ENCODE measurements around the gene ABHD6. TPM values are rescaled to one million over a fixed set of nuclear protein-coding genes. Genes with fewer than 3 reads are reported as not detected.
A peak's percentile ranks its signal among the peaks of the same experiment; 100 is the strongest.

Gene ABHD6
- total and polyA plus RNA-seq, 2 experiments from 2014 or later, result 24.6 to 25.1 TPM

DNA sequence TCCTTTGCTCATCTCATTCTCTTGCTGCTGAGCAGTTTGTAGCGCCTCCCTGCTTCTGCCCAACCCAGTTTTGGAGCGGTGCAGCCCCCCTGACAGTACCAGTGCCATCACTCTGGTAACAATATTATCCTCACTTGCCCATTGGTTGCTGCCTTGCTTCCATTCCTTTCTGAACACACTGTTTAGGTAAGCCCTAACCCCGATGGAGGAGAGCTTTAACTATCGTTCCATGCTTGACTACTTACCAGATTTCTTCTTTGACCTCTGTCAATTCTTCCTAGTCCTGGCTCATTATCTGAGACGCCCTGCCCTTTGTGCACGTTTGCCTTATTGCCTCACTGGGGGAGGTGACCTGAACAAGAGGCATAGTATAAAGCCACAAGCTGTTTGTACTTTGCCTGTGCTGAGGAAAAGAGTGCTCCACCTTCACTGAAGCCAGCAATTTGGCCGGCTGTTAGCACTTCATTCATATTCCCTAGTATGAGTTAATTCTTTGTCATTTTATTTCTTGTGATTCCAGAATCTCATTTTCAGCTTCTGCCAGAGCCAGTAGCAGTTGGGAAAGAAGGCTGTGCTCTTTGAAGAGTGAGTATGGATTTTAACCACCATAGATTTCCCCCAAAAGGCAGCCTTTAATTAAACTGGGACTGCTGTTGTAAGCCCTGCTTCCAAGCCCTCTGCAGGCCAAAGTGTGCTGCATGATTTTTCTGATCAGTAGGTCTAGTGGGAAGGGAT is 11.9 kb downstream of the ABHD6 start:
- H3K9me3 ChIP-seq (ENCODE audit: low read depth), result no peaks in the 10 kb centered on the region
- 41% methylated on average over 7 of the region's 7 CpGs for WGBS (ENCODE audit: low lambda C conversion rate, missing lambda C conversion rate)
- peak overlapping the region; percentile 75 for H3K27ac ChIP-seq
- H3K4me3 ChIP-seq, result no peak overlapping the region
- TF ChIP-seq, protein P1, sequence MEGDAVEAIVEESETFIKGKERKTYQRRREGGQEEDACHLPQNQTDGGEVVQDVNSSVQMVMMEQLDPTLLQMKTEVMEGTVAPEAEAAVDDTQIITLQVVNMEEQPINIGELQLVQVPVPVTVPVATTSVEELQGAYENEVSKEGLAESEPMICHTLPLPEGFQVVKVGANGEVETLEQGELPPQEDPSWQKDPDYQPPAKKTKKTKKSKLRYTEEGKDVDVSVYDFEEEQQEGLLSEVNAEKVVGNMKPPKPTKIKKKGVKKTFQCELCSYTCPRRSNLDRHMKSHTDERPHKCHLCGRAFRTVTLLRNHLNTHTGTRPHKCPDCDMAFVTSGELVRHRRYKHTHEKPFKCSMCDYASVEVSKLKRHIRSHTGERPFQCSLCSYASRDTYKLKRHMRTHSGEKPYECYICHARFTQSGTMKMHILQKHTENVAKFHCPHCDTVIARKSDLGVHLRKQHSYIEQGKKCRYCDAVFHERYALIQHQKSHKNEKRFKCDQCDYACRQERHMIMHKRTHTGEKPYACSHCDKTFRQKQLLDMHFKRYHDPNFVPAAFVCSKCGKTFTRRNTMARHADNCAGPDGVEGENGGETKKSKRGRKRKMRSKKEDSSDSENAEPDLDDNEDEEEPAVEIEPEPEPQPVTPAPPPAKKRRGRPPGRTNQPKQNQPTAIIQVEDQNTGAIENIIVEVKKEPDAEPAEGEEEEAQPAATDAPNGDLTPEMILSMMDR (IDR thresholded peaks at IDR 0.05; ENCODE audit: poor library complexity), result peak; percentile 25
- no peak for TF ChIP-seq EZH2 (IDR thresholded peaks at IDR 0.05; ENCODE audit: borderline replicate concordance)
- H3K4me1 ChIP-seq (ENCODE audit: insufficient read depth), result peaks cover 7% of the 10 kb centered on the region
- no peaks in the 10 kb centered on the region for H3K9me2 ChIP-seq (replicated peaks; ENCODE audit: insufficient read depth)
- H2AFZ ChIP-seq, result no peak overlapping the region
- H3K79me2 ChIP-seq, result peaks cover 12% of the 10 kb centered on the region
- peak overlapping the region; percentile 43 for H3K4me2 ChIP-seq
- H4K20me1 ChIP-seq (ENCODE audit: insufficient read depth, poor library complexity, severe bottlenecking), result no peaks in the 10 kb centered on the region
- H3K36me3 ChIP-seq (replicated peaks; ENCODE audit: insufficient read depth, low read depth), result no peaks in the 10 kb centered on the region
- no peaks in the 10 kb centered on the region for H3K27me3 ChIP-seq
- DNase-seq (ENCODE audit: low spot score), result peak; percentile 61

DNA sequence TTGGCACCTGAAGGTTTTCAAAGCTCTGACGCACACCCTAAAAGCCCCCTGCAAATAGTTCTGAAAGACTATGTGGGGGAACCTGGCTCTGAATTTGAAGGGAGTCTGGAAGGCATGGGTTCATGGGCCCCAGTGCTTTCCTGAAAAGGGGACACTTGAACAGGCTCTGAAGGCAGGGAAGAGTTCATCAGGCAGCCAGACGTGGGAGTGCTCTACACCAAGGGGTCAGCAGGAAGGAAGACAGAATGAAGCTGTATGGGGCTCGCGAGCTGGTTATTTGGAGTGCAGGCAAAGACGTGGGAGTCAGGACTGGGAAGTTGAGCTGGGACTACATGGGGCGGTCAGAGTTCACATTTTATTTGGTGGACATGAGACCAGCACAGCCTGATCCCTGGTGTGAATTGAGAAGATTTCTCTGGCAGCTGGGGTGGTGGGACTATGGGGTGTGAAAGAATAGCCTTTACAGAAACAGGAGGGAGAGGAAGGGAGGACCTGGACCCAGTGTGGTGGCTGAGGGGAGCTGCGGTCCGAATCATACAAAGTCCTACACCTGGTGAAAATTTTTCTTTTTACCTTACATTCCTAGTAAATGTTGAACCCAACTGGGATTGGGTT is 12.6 kb downstream of the ABHD6 start:
- no peaks in the 10 kb centered on the region for H4K20me1 ChIP-seq (ENCODE audit: insufficient read depth, poor library complexity, severe bottlenecking)
- 69% methylated on average over 8 of the region's 8 CpGs for WGBS (ENCODE audit: low lambda C conversion rate, missing lambda C conversion rate)
- peaks cover 7% of the 10 kb centered on the region for H3K4me1 ChIP-seq (ENCODE audit: insufficient read depth)
- peaks cover 11% of the 10 kb centered on the region for H3K79me2 ChIP-seq
- H3K27ac ChIP-seq, result peak overlapping the region; percentile 75
- DNase-seq (ENCODE audit: low spot score), result peak; percentile 8
- H3K9me3 ChIP-seq (ENCODE audit: low read depth), result no peaks in the 10 kb centered on the region
- no peaks in the 10 kb centered on the region for H3K36me3 ChIP-seq (replicated peaks; ENCODE audit: insufficient read depth, low read depth)
- H3K4me3 ChIP-seq, result no peak overlapping the region
- H3K9me2 ChIP-seq (replicated peaks; ENCODE audit: insufficient read depth), result no peaks in the 10 kb centered on the region
- H3K27me3 ChIP-seq, result no peaks in the 10 kb centered on the region
- H2AFZ ChIP-seq, result no peak overlapping the region
- TF ChIP-seq EZH2 (IDR thresholded peaks at IDR 0.05; ENCODE audit: borderline replicate concordance), result no peak
- TF ChIP-seq, protein P1 (IDR thresholded peaks at IDR 0.05; ENCODE audit: poor library complexity), result no peak
- no peak for TF ChIP-seq EZH2phosphoT487 (IDR thresholded peaks at IDR 0.05; ENCODE audit: low read depth, severe bottlenecking, unreplicated experiment)
- H3K4me2 ChIP-seq, result peak overlapping the region; percentile 43

DNA sequence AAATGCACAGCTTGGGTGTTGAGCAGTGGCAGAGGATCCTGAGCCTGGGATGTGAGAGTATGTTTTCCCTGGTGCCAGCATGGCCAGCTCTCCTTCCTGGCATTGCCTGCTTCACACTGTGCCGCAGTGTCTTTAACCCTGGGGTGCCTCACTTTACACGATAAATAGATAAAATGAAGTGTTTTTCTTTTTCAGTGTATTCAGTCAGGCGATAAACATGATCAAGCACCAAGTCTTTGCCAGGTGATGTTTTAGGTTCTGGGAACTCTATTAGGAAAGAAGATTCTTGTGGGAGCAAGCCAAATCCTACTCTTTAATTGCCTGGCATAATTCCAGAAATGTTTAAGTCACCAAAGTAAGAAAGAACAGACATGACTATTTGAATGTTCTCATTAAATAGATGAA is 14.0 kb downstream of the ABHD6 start:
- Histone ChIP-seq H3K4me2 (no peak overlapping the region), H3K27ac (no peak overlapping the region), H3K4me3 (no peak overlapping the region), H3K79me2 (peaks cover 7% of the 10 kb centered on the region), H4K20me1 (ENCODE audit: insufficient read depth, poor library complexity, severe bottlenecking) (no peaks in the 10 kb centered on the region), H3K27me3 (no peaks in the 10 kb centered on the region), H3K4me1 (ENCODE audit: insufficient read depth) (no peaks in the 10 kb centered on the region), H3K9me2 (replicated peaks; ENCODE audit: insufficient read depth) (no peaks in the 10 kb centered on the region), H3K36me3 (replicated peaks; ENCODE audit: insufficient read depth, low read depth) (no peaks in the 10 kb centered on the region), H2AFZ (no peak overlapping the region), H3K9me3 (ENCODE audit: low read depth) (no peaks in the 10 kb centered on the region)
- 97% methylated on average over 3 of the region's 3 CpGs for WGBS (ENCODE audit: low lambda C conversion rate, missing lambda C conversion rate)
- DNase-seq (ENCODE audit: low spot score), result no peak
- TF ChIP-seq EZH2phosphoT487 (IDR thresholded peaks at IDR 0.05; ENCODE audit: low read depth, severe bottlenecking, unreplicated experiment), result no peak
- no peak for TF ChIP-seq EZH2 (IDR thresholded peaks at IDR 0.05; ENCODE audit: borderline replicate concordance)
- TF ChIP-seq, protein P1 (IDR thresholded peaks at IDR 0.05; ENCODE audit: poor library complexity), result no peak
